HCT116 (cell line): ENCODE measurements around the gene ARHGEF9. TPM values are rescaled to one million over a fixed set of nuclear protein-coding genes. Genes with fewer than 3 reads are reported as not detected.

Experiments used
- ATAC-seq: fragments of 200-7000 bp; cut with Tn5 transposase; 2 replicates; pipeline ENCODE4 v1.9.1; 2020; ENCODE audit warnings: mild to moderate bottlenecking, moderate library complexity
- BruUV-seq: library from RNA; stranded (reverse); fragments of 400-500 nt; replicated peaks from 2 replicates; lab custom pipeline; 2021; lab: Mats Ljungman, UMichigan
- CTCF ChIA-PET: fragments of 300-600 bp; sonication (Branson Sonifier 250); formaldehyde crosslinking; loops from one replicate; lab custom pipeline; 2021; ENCODE audit warnings: antibody characterized with exemption; lab: Charles Lee
- POLR2A ChIA-PET: fragments of 300-600, 350-600 bp; sonication (Branson Sonifier 250); formaldehyde crosslinking; loops from one replicate; lab custom pipeline; 2021; ENCODE audit warnings: antibody characterized with exemption; lab: Charles Lee
- RAD21 ChIA-PET, 2 experiments: fragments of 300-600 bp; sonication (Branson Sonifier 250); formaldehyde crosslinking; loops; one replicate each; lab custom pipeline; 2023; ENCODE audit warnings: low total read pairs in 2 of 2; ENCODE audit not compliant: uncharacterized antibody in 2 of 2, unreplicated experiment in 2 of 2, low non-redundant PET in 1 of 2; lab: Charles Lee
- DNase-seq: peaks from one replicate; pipeline ENCODE4 v3.0.0-alpha.2; 2010; ENCODE audit warnings: low read depth, low spot score
- H2AFZ ChIP-seq: fragments of 200-600 bp; shearing (Covaris generic), sonication (generic); 2 replicates; pipeline ENCODE4 v1.6.1; 2017; ENCODE audit warnings: low read depth, mixed run types, mixed read lengths, antibody characterized with exemption, low read length; ENCODE audit not compliant: poor library complexity, severe bottlenecking
- H3K27ac ChIP-seq: 2 replicates; pipeline ENCODE4 v1.5.1; 2012; ENCODE audit warnings: low read depth, low read length
- H3K27me3 ChIP-seq: fragments of 200-600 bp; sonication (generic); 2 replicates; pipeline ENCODE4 v1.6.1; 2016; ENCODE audit warnings: mixed run types, low read length, mixed read lengths; ENCODE audit not compliant: insufficient read depth
- H3K36me3 ChIP-seq, 2 experiments: fragments of 200-500 bp in 1 of 2; fragments of 200-600 bp in 1 of 2; sonication (Bioruptor generic) in 1 of 2; sonication (generic) in 1 of 2; 2 replicates each; pipeline versions ENCODE4 v1.5.1 to v1.6.1; 2014 to 2016; ENCODE audit warnings: low read length in 2 of 2, inconsistent platforms in 1 of 2, mixed read lengths in 1 of 2, mixed run types in 1 of 2; ENCODE audit not compliant: insufficient read depth in 2 of 2, control insufficient read depth in 1 of 2
- H3K4me1 ChIP-seq, 2 experiments: fragments of 200-600 bp in 1 of 2; sonication (generic) in 1 of 2; 2 replicates each; pipeline versions ENCODE4 v1.5.1 to v1.6.1; 2012 to 2017; ENCODE audit warnings: low read length in 2 of 2, inconsistent platforms in 1 of 2, mild to moderate bottlenecking in 1 of 2, mixed read lengths in 1 of 2, mixed run types in 1 of 2, moderate library complexity in 1 of 2; ENCODE audit not compliant: insufficient read depth in 2 of 2, control insufficient read depth in 1 of 2
- H3K4me2 ChIP-seq: fragments of 200-600 bp; sonication (generic); 2 replicates; pipeline ENCODE4 v1.6.1; 2017; ENCODE audit warnings: mixed run types, low read length, mixed read lengths
- H3K4me3 ChIP-seq, 2 experiments: fragments of 200-600 bp in 1 of 2; sonication (generic) in 1 of 2; replicated peaks in 1 of 2; 2 replicates each; pipeline ENCODE4 v1.5.1; 2011 to 2016; ENCODE audit warnings: low read length in 2 of 2, control low read depth in 1 of 2, low read depth in 1 of 2, mild to moderate bottlenecking in 1 of 2, mixed read lengths in 1 of 2, mixed run types in 1 of 2
- H3K79me2 ChIP-seq: fragments of 200-600 bp; sonication (generic); 2 replicates; pipeline ENCODE4 v1.6.1; 2017; ENCODE audit warnings: mild to moderate bottlenecking, mixed run types, low read length, moderate library complexity, mixed read lengths; ENCODE audit not compliant: insufficient read depth
- H3K9ac ChIP-seq: fragments of 200-600 bp; sonication (generic); 2 replicates; pipeline ENCODE4 v1.6.1; 2016; ENCODE audit warnings: low read length, mixed read lengths
- H3K9me2 ChIP-seq: fragments of 200-600 bp; sonication (generic), shearing (Covaris generic); 2 replicates; pipeline ENCODE4 v1.6.1; 2017; ENCODE audit warnings: mixed run types, mild to moderate bottlenecking, moderate library complexity; ENCODE audit not compliant: insufficient read depth
- H3K9me3 ChIP-seq, 2 experiments: fragments of 200-500 bp in 1 of 2; fragments of 200-600 bp in 1 of 2; sonication (Bioruptor generic) in 1 of 2; sonication (generic) in 1 of 2; 2 replicates each; pipeline ENCODE4 v1.6.1; 2014 to 2017; ENCODE audit warnings: low read length in 2 of 2, mixed read lengths in 2 of 2, inconsistent platforms in 1 of 2, low read depth in 1 of 2, mild to moderate bottlenecking in 1 of 2, mixed run types in 1 of 2, moderate library complexity in 1 of 2; ENCODE audit not compliant: control insufficient read depth in 1 of 2, insufficient read depth in 1 of 2
- H4K20me1 ChIP-seq: fragments of 200-600 bp; sonication (generic), shearing (Covaris generic); 2 replicates; pipeline ENCODE4 v1.6.1; 2017; ENCODE audit warnings: mixed run types, mild to moderate bottlenecking, moderate library complexity; ENCODE audit not compliant: insufficient read depth
- ATF3 ChIP-seq: IDR thresholded peaks from 2 replicates; pipeline ENCODE4 v1.6.1; 2012
- CBX3 ChIP-seq: IDR thresholded peaks from 2 replicates; pipeline ENCODE4 v1.6.1; 2012; ENCODE audit warnings: low read depth
- CTCF ChIP-seq, 3 experiments: fragments of 200-600 bp in 1 of 3; sonication (generic) in 1 of 3; IDR thresholded peaks in 2 of 3; conservative IDR thresholded peaks in 1 of 3; 2 replicates each; pipeline ENCODE4 v1.5.1; 2012 to 2017; ENCODE audit warnings: low read depth in 2 of 3, low read length in 2 of 3, antibody characterized with exemption in 1 of 3, borderline replicate concordance in 1 of 3, control low read depth in 1 of 3, mild to moderate bottlenecking in 1 of 3, mixed read lengths in 1 of 3, mixed run types in 1 of 3, moderate library complexity in 1 of 3; ENCODE audit not compliant: insufficient read depth in 1 of 3
- EGR1 ChIP-seq: IDR thresholded peaks from 2 replicates; pipeline ENCODE4 v1.6.1; 2012; ENCODE audit warnings: low read depth
- ELF1 ChIP-seq: IDR thresholded peaks from 2 replicates; pipeline ENCODE4 v1.6.1; 2012; ENCODE audit warnings: low read depth, borderline replicate concordance
- EZH2phosphoT487 ChIP-seq: fragments of 200-600 bp; IDR thresholded peaks from 2 replicates; pipeline ENCODE4 v1.6.1; 2018; ENCODE audit warnings: antibody characterized with exemption, borderline replicate concordance
- JUND ChIP-seq: IDR thresholded peaks from 2 replicates; pipeline ENCODE4 v1.6.1; 2012
- POLR2A ChIP-seq: IDR thresholded peaks from 2 replicates; pipeline ENCODE4 v1.7.0; 2011; ENCODE audit warnings: borderline replicate concordance; ENCODE audit not compliant: insufficient read depth, insufficient read length; ENCODE audit errors: extremely low read depth
- RAD21 ChIP-seq: IDR thresholded peaks from 2 replicates; pipeline ENCODE4 v1.6.1; 2012; ENCODE audit warnings: low read depth, mild to moderate bottlenecking
- SIN3A ChIP-seq: IDR thresholded peaks from 2 replicates; pipeline ENCODE4 v1.6.1; 2012; ENCODE audit warnings: low read depth
- SP1 ChIP-seq: IDR thresholded peaks from 2 replicates; pipeline ENCODE4 v1.6.1; 2012; ENCODE audit warnings: low read depth
- YY1 ChIP-seq: IDR thresholded peaks from 2 replicates; pipeline ENCODE4 v1.6.1; 2011; ENCODE audit warnings: low read length, low read depth, moderate library complexity, mild to moderate bottlenecking; ENCODE audit not compliant: insufficient replicate concordance; ENCODE audit errors: extremely low read depth
- intact Hi-C: fragments of 100-400 bp; cut with micrococcal nuclease; formaldehyde crosslinking; loops from 2 replicates; pipeline ENCODE4 v1.10.0; 2022
- total RNA-seq: library from RNA; stranded (reverse); gene quantifications from one replicate; pipeline ENCODE4 v1.2.1, GENCODE V29; 2021; ENCODE audit not compliant: unreplicated experiment

ARHGEF9 gene
- total RNA-seq, 1 experiment from 2014 or later: 15.0 TPM

GRCh38 chrX:63675716-63676115 is 109.3 kb downstream of the ARHGEF9 start:
- no peaks in the 10 kb centered on the region for H3K36me3 ChIP-seq
- H4K20me1 ChIP-seq: no peaks in the 10 kb centered on the region
- no peak for DNase-seq
- H3K4me2 ChIP-seq: no peak overlapping the region
- BruUV-seq: no TSS peak
- no peaks in the 10 kb centered on the region for H3K4me1 ChIP-seq
- intact Hi-C loops: no loop called here
- H3K9ac ChIP-seq: no peak overlapping the region
- H3K9me3 ChIP-seq: no peaks in the 10 kb centered on the region
- no peak overlapping the region for H3K27ac ChIP-seq
- ATAC-seq: no peak
- RAD21 ChIA-PET: no interaction called here
- H2AFZ ChIP-seq: no peak overlapping the region
- CTCF ChIA-PET: no interaction called here
- POLR2A ChIA-PET: no interaction called here
- H3K4me3 ChIP-seq: no peak overlapping the region
- H3K27me3 ChIP-seq: no peaks in the 10 kb centered on the region
- H3K79me2 ChIP-seq: no peaks in the 10 kb centered on the region
- H3K9me2 ChIP-seq: no peaks in the 10 kb centered on the region
- TF ChIP-seq ATF3 (no peak), SP1 (no peak), POLR2A (no peak), CTCF (IDR thresholded peaks at IDR 0.05 in 2 of 3, conservative IDR thresholded peaks at IDR 0.05 in 1 of 3; ENCODE audit: borderline replicate concordance in 1 of 3, insufficient read depth in 1 of 3, low read depth in 2 of 3, low read length in 2 of 3) (no peak), RAD21 (no peak), SIN3A (no peak), YY1 (no peak), JUND (no peak), ELF1 (no peak), EZH2phosphoT487 (no peak), EGR1 (no peak), CBX3 (no peak)
